Body of pancreas (tissue), 4 donors: ENCODE measurements around the gene PRR5L.

ENCODE experiments used
- CTCF ChIP-seq, 7 experiments: fragments of 450-650 bp in 4 of 7; fragments of 200-600 bp in 3 of 7; sonication (generic) in 3 of 7; IDR thresholded peaks; one replicate each; pipeline ENCODE4 v1.5.1; 2016 to 2019; ENCODE audit warnings: antibody characterized with exemption in 7 of 7
- POLR2A ChIP-seq, 3 donors: fragments of 450-650 bp; IDR thresholded peaks; one replicate each; pipeline ENCODE4 v1.6.1; 2016; ENCODE audit warnings: antibody characterized with exemption in 3 of 3, mild to moderate bottlenecking in 2 of 3

- no peak for TF ChIP-seq CTCF (IDR thresholded peaks at IDR 0.05)
- no peak for TF ChIP-seq POLR2A (IDR thresholded peaks at IDR 0.05)
These were observed 96.1 kb downstream of the PRR5L start for GRCh38 chr11:36392196-36392595.
